ENCODE data around the gene DELE1. TPM values are rescaled to one million over a fixed set of nuclear protein-coding genes. Genes with fewer than 3 reads are reported as not detected.

DELE1 gene
- polyA plus RNA-seq, 1 experiment = 110 TPM

DNA sequence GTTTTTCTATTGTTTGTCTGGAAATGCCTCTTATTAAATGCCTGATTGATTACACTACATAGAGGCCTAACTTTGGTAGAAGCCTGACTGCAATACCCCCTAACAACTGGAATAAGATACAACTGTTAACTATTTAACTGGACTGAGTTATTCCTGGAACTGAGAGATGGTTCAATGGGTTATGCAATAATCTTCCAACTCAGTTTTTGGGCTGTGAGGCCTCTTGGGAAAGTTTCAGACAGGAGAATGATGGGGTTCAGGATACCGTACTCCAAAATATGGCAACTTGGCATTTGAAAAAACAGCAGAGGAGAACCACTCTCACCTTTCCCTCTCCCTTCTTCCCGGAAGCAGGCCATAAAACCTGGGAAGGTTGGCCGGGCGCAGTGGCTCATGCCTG, 26.2 kb upstream of the DELE1 start:
- no peak for DNase-seq (ENCODE audit: low read depth)
- POLR2A ChIA-PET = no interaction called here
- no peak overlapping the region for H3K4me3 ChIP-seq (ENCODE audit: low read depth, low read length)
- CTCF ChIA-PET = interaction anchor here (0.7 to 1.6 kb wide), 3 partner anchors 64 to 206 kb away, joined by 3 to 4 read pairs (median 4); no protein-coding TSS in a partner anchor
- H3K36me3 ChIP-seq (ENCODE audit: control insufficient read depth, insufficient read depth, low read length) = no peaks in the 10 kb centered on the region
- H3K27me3 ChIP-seq (ENCODE audit: control insufficient read depth, insufficient read depth, low read length) = peaks cover 4% of the 10 kb centered on the region
- TF ChIP-seq, protein P1, sequence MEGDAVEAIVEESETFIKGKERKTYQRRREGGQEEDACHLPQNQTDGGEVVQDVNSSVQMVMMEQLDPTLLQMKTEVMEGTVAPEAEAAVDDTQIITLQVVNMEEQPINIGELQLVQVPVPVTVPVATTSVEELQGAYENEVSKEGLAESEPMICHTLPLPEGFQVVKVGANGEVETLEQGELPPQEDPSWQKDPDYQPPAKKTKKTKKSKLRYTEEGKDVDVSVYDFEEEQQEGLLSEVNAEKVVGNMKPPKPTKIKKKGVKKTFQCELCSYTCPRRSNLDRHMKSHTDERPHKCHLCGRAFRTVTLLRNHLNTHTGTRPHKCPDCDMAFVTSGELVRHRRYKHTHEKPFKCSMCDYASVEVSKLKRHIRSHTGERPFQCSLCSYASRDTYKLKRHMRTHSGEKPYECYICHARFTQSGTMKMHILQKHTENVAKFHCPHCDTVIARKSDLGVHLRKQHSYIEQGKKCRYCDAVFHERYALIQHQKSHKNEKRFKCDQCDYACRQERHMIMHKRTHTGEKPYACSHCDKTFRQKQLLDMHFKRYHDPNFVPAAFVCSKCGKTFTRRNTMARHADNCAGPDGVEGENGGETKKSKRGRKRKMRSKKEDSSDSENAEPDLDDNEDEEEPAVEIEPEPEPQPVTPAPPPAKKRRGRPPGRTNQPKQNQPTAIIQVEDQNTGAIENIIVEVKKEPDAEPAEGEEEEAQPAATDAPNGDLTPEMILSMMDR (IDR thresholded peaks at IDR 0.05; ENCODE audit: insufficient read depth, low read depth, low read length) = no peak

DNA sequence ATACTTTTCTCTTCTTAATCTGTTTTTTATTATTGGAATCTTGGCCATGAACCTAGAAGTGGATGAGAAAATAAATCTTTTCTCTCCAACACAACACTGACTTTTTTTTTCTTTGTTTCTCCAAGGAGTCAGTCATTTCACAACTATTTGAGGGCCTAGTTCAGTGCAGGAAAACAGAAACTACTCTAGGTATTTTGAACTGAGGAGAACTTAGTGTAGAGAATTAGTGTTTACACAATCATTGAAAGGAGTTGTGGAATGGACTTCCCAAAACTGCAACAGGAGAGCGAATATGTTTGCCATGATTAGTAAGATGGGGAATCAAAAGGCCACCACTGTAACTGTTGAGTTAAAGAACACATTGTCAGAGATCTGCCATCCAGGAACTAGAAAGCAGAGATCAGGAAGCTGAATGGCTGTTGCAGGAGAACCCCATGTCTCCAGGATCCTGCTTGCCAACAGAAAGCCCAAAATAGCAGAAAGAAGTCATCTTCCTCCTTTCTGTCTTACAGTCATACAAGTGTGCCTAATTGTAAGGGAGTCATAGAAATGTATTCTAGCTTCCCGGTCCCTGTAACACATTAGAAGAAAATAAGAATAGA, 25.1 kb upstream of the DELE1 start:
- no peak for DNase-seq (ENCODE audit: low read depth)
- POLR2A ChIA-PET = no interaction called here
- TF ChIP-seq, protein P1 (IDR thresholded peaks at IDR 0.05; ENCODE audit: insufficient read depth, low read depth, low read length) = no peak
- CTCF ChIA-PET = interaction anchor here (0.7 to 2.3 kb wide), 3 partner anchors 9 to 197 kb away, joined by 3 to 12 read pairs (median 3); partner anchors contain the start of gene PCDH1
- H3K36me3 ChIP-seq (ENCODE audit: control insufficient read depth, insufficient read depth, low read length) = no peaks in the 10 kb centered on the region
- H3K27me3 ChIP-seq (ENCODE audit: control insufficient read depth, insufficient read depth, low read length) = peaks cover 7% of the 10 kb centered on the region
- no peak overlapping the region for H3K4me3 ChIP-seq (ENCODE audit: low read depth, low read length)

GRCh38 chr5:141902015-141902814, 21.5 kb upstream of the DELE1 start:
- no peak for DNase-seq (ENCODE audit: low read depth)
- TF ChIP-seq, protein P1 (IDR thresholded peaks at IDR 0.05; ENCODE audit: insufficient read depth, low read depth, low read length) = no peak
- Histone ChIP-seq H3K4me3 (ENCODE audit: low read depth, low read length) (no peak overlapping the region), H3K27me3 (ENCODE audit: control insufficient read depth, insufficient read depth, low read length) (peaks cover 7% of the 10 kb centered on the region), H3K36me3 (ENCODE audit: control insufficient read depth, insufficient read depth, low read length) (no peaks in the 10 kb centered on the region)
- ChIA-PET POLR2A (interaction anchor here (0.7 kb wide), 1 partner anchor 139 kb away, joined by 3 read pairs; no protein-coding TSS in a partner anchor), CTCF (interaction anchor here (1.3 kb wide), 1 partner anchor 59 kb away, joined by 7 read pairs; no protein-coding TSS in a partner anchor)

DNA sequence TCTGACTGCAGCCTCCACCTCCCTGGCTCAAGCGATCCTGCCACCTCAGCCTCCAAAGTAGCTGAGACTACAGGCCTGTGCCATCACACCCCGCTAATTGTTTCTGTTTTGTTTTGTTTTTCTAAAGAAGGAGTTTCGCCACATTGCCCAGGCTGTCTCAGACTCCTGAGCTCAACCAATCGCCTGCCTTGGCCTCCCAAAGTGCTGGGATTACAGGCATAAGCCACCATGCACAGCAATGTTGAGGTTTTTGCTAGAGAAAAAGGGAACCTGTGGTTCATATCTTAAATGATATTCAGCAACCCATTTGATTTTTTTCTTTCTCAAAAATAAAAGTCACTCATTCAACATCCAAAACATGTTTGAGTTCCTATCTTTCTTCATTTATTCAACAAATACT, 20.4 kb upstream of the DELE1 start:
- TF ChIP-seq, protein P1 (IDR thresholded peaks at IDR 0.05; ENCODE audit: insufficient read depth, low read depth, low read length) = no peak
- Histone ChIP-seq H3K27me3 (ENCODE audit: control insufficient read depth, insufficient read depth, low read length) (peaks cover 7% of the 10 kb centered on the region), H3K4me3 (ENCODE audit: low read depth, low read length) (no peak overlapping the region), H3K36me3 (ENCODE audit: control insufficient read depth, insufficient read depth, low read length) (no peaks in the 10 kb centered on the region)
- ChIA-PET CTCF (interaction anchor here (0.5 to 1.1 kb wide), 2 partner anchors 30 to 211 kb away, joined by 3 to 4 read pairs; no protein-coding TSS in a partner anchor), POLR2A (no interaction called here)
- no peak for DNase-seq (ENCODE audit: low read depth)

GRCh38 chr5:141904551-141904950, 19.1 kb upstream of the DELE1 start:
- Histone ChIP-seq H3K27me3 (ENCODE audit: control insufficient read depth, insufficient read depth, low read length) (peaks cover 7% of the 10 kb centered on the region), H3K4me3 (ENCODE audit: low read depth, low read length) (no peak overlapping the region), H3K36me3 (ENCODE audit: control insufficient read depth, insufficient read depth, low read length) (no peaks in the 10 kb centered on the region)
- ChIA-PET CTCF (interaction anchor here (0.9 to 1.6 kb wide), 4 partner anchors 14 to 56 kb away, joined by 3 to 4 read pairs (median 4); no protein-coding TSS in a partner anchor), POLR2A (no interaction called here)
- no peak for DNase-seq (ENCODE audit: low read depth)
- TF ChIP-seq, protein P1 (IDR thresholded peaks at IDR 0.05; ENCODE audit: insufficient read depth, low read depth, low read length) = no peak
